Psoas muscle (tissue), 8 donors: ENCODE measurements around the gene MILR1. TPM values are rescaled to one million over a fixed set of nuclear protein-coding genes. Genes with fewer than 3 reads are reported as not detected.

ENCODE experiments used
- ATAC-seq, 4 donors: fragments of 200-7000 bp; cut with Tn5 transposase; one replicate each; pipeline ENCODE4 v1.9.1; 2020; ENCODE audit warnings: moderate library complexity in 3 of 4, mild to moderate bottlenecking in 2 of 4
- DNase-seq, 2 donors: peaks; one replicate each; pipeline ENCODE4 v3.0.0-alpha.2; 2020
- H3K27ac ChIP-seq: fragments of 200-600 bp; one replicate; pipeline ENCODE4 v1.8.0; 2022
- H3K27me3 ChIP-seq, 3 donors: fragments of 200-600 bp in 1 of 3; one replicate each; pipeline versions ENCODE4 v1.6.1 to v1.8.0; 2013 to 2022; ENCODE audit warnings: low read length in 2 of 3, mild to moderate bottlenecking in 2 of 3, moderate library complexity in 1 of 3; ENCODE audit not compliant: insufficient read depth in 3 of 3
- H3K36me3 ChIP-seq, 2 donors: fragments of 200-600 bp in 1 of 2; one replicate each; pipeline versions ENCODE4 v1.6.1 to v1.8.0; 2013 to 2022; ENCODE audit warnings: low read depth in 1 of 2, mild to moderate bottlenecking in 1 of 2, moderate library complexity in 1 of 2; ENCODE audit not compliant: insufficient read depth in 1 of 2
- H3K4me1 ChIP-seq: fragments of 200-600 bp; one replicate; pipeline ENCODE4 v1.8.0; 2022
- H3K4me3 ChIP-seq: fragments of 200-600 bp; one replicate; pipeline ENCODE4 v1.8.0; 2022; ENCODE audit warnings: mild to moderate bottlenecking
- H3K9me3 ChIP-seq: fragments of 200-600 bp; one replicate; pipeline ENCODE4 v1.8.0; 2022
- WGBS, 3 donors: extraction: QIAGEN DNeasy Blood & Tissue Kit; methylation state at CpG; one replicate each; pipeline versions ENCODE4 v1.1.6 to v1.1.7; 2013; 5-methylcytosine and 5-hydroxymethylcytosine counted together
- intact Hi-C, 2 donors: fragments of 100-400 bp; cut with DNase I; formaldehyde crosslinking; loops; one replicate each; pipeline versions ENCODE4 v1.11.0 to v1.14.2; 2022
- polyA plus RNA-seq, 3 donors: library from polyadenylated mRNA; stranded (reverse); fragments of 200-250 nt; gene quantifications; one replicate each; pipeline ENCODE4 v1.2.3, GENCODE V29; 2013
- total RNA-seq, 4 donors: library from RNA; stranded (reverse); fragmentation: NEBNext Ultra II Directional in 2 of 4; extraction: Animal tissue kit (Norgen Biotek cat#: 25700) in 2 of 4; gene quantifications; one replicate each; pipeline versions ENCODE4 v1.2.1 to v1.2.4, GENCODE V29; 2021 to 2023
- TF ChIP-seq, protein P1 (sequence below): fragments of 200-600 bp; IDR thresholded peaks from one replicate; pipeline ENCODE4 v1.8.0; 2022; ENCODE audit warnings: antibody characterized with exemption
- donor health status: healthy with polysubstance abuse.
- donor health status: DM: no; HTN: no; CAD: no; lungs with moderate emphysema.
- donor health status: Bipolar disorder and iron deficiency.
- donor health status: healthy.
- donor health status: DM: yes; HTN: yes; CAD: no.
- donor health status: DM: no; HTN: no; CAD: no.
- donor health status: DM: no; HTN: no; CAD: no.
- donor health status: DM: yes; HTN: yes; CAD: no.

Gene MILR1
- total and polyA plus RNA-seq, 7 donors, result 0.61 to 1.3 (median 1.1) TPM

DNA sequence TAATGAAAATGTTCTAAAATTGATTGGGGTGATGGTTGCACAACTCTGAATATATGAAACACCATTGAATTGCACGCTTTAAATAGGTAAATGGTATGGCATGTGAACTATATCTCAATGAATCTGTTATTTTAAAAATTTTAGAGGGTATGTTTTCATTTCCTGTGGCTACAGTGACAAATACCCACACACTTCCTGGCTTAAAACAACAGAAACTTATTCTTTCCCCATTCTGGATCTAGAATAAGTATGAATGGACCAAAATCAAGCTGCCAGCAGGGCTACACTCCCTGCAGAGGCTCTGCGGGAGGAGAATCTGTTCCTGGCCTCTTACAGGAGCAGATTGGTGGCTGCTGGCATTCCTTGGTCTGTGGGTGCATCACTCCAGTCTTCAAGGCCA is 47.0 kb upstream of the MILR1 start:
- whole genome bisulfite sequencing, 3 donors, result 88 to 94% (median 90%) methylated on average over 2 of the region's 2 CpGs
- Histone ChIP-seq H3K4me3 (no peak overlapping the region), H3K36me3 (no peaks in the 10 kb centered on the region), H3K27me3 (no peaks in the 10 kb centered on the region), H3K27ac (no peak overlapping the region), H3K4me1 (no peaks in the 10 kb centered on the region), H3K9me3 (no peaks in the 10 kb centered on the region)
- TF ChIP-seq, protein P1, sequence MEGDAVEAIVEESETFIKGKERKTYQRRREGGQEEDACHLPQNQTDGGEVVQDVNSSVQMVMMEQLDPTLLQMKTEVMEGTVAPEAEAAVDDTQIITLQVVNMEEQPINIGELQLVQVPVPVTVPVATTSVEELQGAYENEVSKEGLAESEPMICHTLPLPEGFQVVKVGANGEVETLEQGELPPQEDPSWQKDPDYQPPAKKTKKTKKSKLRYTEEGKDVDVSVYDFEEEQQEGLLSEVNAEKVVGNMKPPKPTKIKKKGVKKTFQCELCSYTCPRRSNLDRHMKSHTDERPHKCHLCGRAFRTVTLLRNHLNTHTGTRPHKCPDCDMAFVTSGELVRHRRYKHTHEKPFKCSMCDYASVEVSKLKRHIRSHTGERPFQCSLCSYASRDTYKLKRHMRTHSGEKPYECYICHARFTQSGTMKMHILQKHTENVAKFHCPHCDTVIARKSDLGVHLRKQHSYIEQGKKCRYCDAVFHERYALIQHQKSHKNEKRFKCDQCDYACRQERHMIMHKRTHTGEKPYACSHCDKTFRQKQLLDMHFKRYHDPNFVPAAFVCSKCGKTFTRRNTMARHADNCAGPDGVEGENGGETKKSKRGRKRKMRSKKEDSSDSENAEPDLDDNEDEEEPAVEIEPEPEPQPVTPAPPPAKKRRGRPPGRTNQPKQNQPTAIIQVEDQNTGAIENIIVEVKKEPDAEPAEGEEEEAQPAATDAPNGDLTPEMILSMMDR, result no peak
- no peak for ATAC-seq
- DNase-seq, result no peak
- intact Hi-C loops, result no loop called here

DNA sequence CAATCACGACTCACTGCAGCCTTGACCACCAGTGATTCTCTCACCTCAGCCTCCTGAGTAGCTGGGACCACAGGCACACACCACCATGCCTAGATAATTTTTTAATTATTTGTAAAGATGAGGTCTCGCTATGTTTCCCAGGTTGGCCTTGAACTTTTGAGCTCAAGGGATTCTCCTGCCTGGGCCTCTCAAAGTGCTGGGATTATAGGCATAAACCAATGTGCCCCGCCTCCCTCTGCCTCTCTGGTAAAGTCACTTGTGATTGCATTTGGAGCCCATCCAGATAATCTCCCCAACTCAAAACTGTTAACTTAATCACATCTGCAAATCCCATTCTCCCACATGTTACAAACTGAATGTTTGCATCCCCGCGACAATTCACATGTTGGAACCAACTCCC is 46.4 kb upstream of the MILR1 start:
- Histone ChIP-seq H3K27ac (no peak overlapping the region), H3K27me3 (no peaks in the 10 kb centered on the region), H3K36me3 (no peaks in the 10 kb centered on the region), H3K4me3 (no peak overlapping the region), H3K9me3 (no peaks in the 10 kb centered on the region), H3K4me1 (no peaks in the 10 kb centered on the region)
- intact Hi-C loops, result no loop called here
- TF ChIP-seq, protein P1, result no peak
- no peak for DNase-seq
- WGBS, 3 donors, result 81 to 94% (median 87%) methylated on average over 5 of the region's 5 CpGs
- no peak for ATAC-seq

DNA sequence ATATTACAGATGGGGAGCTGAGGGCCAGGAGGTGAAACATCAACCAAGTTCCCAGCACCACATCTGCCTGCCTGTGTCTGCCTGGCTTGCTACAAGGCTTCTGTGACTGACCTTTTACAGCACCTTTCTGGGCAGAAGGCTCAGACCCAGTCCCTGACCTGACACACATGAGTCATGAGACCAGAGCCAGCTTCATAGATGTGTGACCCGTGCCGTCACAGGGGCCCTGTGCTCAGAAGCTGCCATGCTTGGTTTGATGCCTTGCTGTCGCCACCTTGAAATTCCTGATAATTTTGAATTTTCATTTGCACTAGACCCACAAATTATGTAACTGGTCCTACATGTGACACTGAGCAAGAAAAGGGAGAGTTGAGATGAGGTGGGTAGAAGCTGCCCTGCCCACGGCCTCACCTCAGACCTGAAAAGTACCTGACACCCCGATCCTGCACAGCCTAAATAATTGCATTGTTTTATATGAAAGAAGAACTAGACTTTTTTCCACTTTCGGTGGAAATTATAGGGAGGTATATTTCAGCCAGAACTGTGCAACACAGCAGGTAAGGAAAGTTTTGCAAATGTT is 44.9 kb upstream of the MILR1 start:
- no peaks in the 10 kb centered on the region for H3K9me3 ChIP-seq
- no peaks in the 10 kb centered on the region for H3K4me1 ChIP-seq
- no peak overlapping the region for H3K4me3 ChIP-seq
- no peaks in the 10 kb centered on the region for H3K36me3 ChIP-seq
- DNase-seq, result no peak
- H3K27ac ChIP-seq, result no peak overlapping the region
- intact Hi-C loops, result no loop called here
- no peaks in the 10 kb centered on the region for H3K27me3 ChIP-seq
- WGBS, 3 donors, result 88 to 95% (median 95%) methylated on average over 6 of the region's 6 CpGs
- TF ChIP-seq, protein P1, result no peak
- ATAC-seq, result no peak

DNA sequence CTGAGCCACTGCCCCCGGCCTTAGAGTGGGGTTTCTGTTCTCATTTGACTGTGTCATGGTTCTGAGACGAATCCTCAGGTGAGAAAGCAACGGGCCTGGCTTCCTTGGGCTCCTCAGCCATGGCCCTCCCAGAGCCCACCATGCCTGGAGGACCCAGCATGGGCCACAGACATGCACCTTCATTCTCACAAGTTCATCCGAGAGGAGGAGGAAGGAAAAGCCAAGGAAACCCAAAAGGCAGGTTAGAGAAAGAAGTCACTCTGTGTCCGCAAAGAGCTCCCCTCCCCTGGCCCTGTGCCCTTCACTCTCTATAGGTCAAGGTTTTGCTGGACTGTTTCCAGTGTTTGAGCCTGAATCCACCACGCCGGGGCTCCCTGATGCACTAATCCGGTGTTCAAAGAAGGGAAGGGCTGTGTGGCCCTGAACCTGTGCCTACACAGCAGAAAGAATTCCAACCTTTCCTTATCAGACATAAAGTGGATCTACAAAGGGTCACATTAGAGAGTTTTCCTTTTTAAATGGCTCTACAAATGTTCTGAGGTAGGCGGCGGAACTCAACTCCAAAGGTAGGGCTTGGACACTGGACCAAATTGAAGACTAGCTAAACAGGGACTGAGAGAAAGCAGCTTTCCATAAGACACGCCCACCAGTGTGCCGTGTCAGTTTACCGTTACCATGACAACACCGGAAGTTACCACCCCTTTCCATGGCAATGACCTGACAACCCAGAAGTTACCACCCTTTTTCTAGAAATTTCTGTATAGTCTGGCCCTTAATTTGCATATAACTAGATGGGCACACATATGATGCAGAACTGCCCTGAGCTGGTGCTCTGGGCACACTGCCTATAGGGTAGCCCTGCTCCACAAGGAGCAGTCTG is 42.4 kb upstream of the MILR1 start:
- TF ChIP-seq, protein P1, result no peak
- H3K36me3 ChIP-seq, result no peaks in the 10 kb centered on the region
- 78 to 83% (median 79%) methylated on average over 14 of the region's 14 CpGs for WGBS, 3 donors
- H3K27ac ChIP-seq, result no peak overlapping the region
- H3K4me3 ChIP-seq, result no peak overlapping the region
- ATAC-seq (no peak), DNase-seq (no peak)
- no peaks in the 10 kb centered on the region for H3K4me1 ChIP-seq
- no peaks in the 10 kb centered on the region for H3K27me3 ChIP-seq
- no peaks in the 10 kb centered on the region for H3K9me3 ChIP-seq
- intact Hi-C loops, result no loop called here
